K562 (cell line): ENCODE measurements around the gene THADA. TPM values are rescaled to one million over a fixed set of nuclear protein-coding genes. Genes with fewer than 3 reads are reported as not detected.

ENCODE experiments used
- CTBP1 ChIP-seq: fragments of 450-650 bp; IDR thresholded peaks from 2 replicates; pipeline ENCODE4 v1.6.1; 2016; ENCODE audit warnings: borderline replicate concordance
- FUS ChIP-seq: fragments of 200-400 bp; formaldehyde crosslinking; optimal IDR thresholded peaks from 2 replicates; pipeline ENCODE3; 2017; ENCODE audit warnings: low read depth, low read length
- GABPB1 ChIP-seq: sonication (generic); formaldehyde crosslinking; IDR thresholded peaks from 2 replicates; pipeline ENCODE4 v1.8.0; 2022; ENCODE audit warnings: mild to moderate bottlenecking, missing genetic modification reagents
- HEY1 ChIP-seq: fragments of 250-450 bp; sonication (Bioruptor Pico); IDR thresholded peaks from 2 replicates; pipeline ENCODE4 v1.5.0; 2020; ENCODE audit warnings: mild to moderate bottlenecking, moderate library complexity, borderline replicate concordance
- MEF2A ChIP-seq: IDR thresholded peaks from 2 replicates; pipeline ENCODE4 v1.6.1; 2011; ENCODE audit warnings: low read depth, mild to moderate bottlenecking, low read length, moderate library complexity; ENCODE audit not compliant: control insufficient read depth
- NFYB ChIP-seq: IDR thresholded peaks from 2 replicates; pipeline ENCODE4 v1.6.1; 2011; ENCODE audit warnings: mild to moderate bottlenecking, moderate library complexity; ENCODE audit not compliant: insufficient read length; ENCODE audit errors: extremely low read depth
- NR1H2 ChIP-seq: sonication (generic); formaldehyde crosslinking; IDR thresholded peaks from 2 replicates; pipeline ENCODE4 v1.4.0; 2020; ENCODE audit warnings: mild to moderate bottlenecking, missing genetic modification reagents
- POLR2G ChIP-seq: fragments of 200-400 bp; formaldehyde crosslinking; IDR thresholded peaks from 2 replicates; pipeline ENCODE4 v1.6.1; 2017; ENCODE audit warnings: low read depth, mild to moderate bottlenecking, antibody characterized with exemption, low read length, moderate library complexity
- PTRF ChIP-seq: fragments of 450-650 bp; IDR thresholded peaks from 2 replicates; pipeline ENCODE4 v1.6.1; 2016; ENCODE audit warnings: mild to moderate bottlenecking, missing genetic modification characterization, missing compliant biosample characterization
- SMAD2 ChIP-seq: fragments of 150-350 bp; IDR thresholded peaks from 2 replicates; pipeline ENCODE4 v1.6.1; 2014; ENCODE audit warnings: low read depth, mild to moderate bottlenecking, low read length
- THRAP3 ChIP-seq: fragments of 450-650 bp; IDR thresholded peaks from 2 replicates; pipeline ENCODE4 v1.6.1; 2016; ENCODE audit warnings: mild to moderate bottlenecking, inconsistent platforms, borderline replicate concordance
- polyA plus RNA-seq, 8 experiments: library from polyadenylated mRNA; depleted of rRNA in 4 of 8; stranded (reverse) in 5 of 8; unstranded in 3 of 8; fragments of >200 nt; fragmentation: Nextera tagmentation in 2 of 8; fragmentation: Illumina TruSeq in 1 of 8; extraction: Ambion mirVana in 2 of 8; extraction: Trizol in 1 of 8; gene quantifications; 2 replicates each; pipeline versions ENCODE4 v1.2.1 to v1.2.3, GENCODE V29; 2011 to 2014; ENCODE audit warnings: inconsistent platforms in 1 of 8, missing spikeins in 1 of 8
- total RNA-seq, 7 experiments: library from RNA; depleted of rRNA in 6 of 7; stranded (reverse); fragments of >200 nt in 6 of 7; fragmentation: Illumina TruSeq in 2 of 7; extraction: Trizol in 2 of 7; gene quantifications; 2 replicates each; pipeline versions ENCODE4 v1.2.1 to v1.2.3, GENCODE V29; 2011 to 2021; ENCODE audit warnings: low replicate concordance in 1 of 7
- TF ChIP-seq, protein P1 (sequence below): fragments of 450-650 bp; IDR thresholded peaks from 2 replicates; pipeline ENCODE4 v1.6.1; 2016; ENCODE audit warnings: mild to moderate bottlenecking

The THADA gene
- total and polyA plus RNA-seq, 9 of the 15 experiments (the other 6 are each of a cell fraction or from before 2014, with no cell fraction given): 17.8 to 34.7 (median 31.9) TPM

DNA sequence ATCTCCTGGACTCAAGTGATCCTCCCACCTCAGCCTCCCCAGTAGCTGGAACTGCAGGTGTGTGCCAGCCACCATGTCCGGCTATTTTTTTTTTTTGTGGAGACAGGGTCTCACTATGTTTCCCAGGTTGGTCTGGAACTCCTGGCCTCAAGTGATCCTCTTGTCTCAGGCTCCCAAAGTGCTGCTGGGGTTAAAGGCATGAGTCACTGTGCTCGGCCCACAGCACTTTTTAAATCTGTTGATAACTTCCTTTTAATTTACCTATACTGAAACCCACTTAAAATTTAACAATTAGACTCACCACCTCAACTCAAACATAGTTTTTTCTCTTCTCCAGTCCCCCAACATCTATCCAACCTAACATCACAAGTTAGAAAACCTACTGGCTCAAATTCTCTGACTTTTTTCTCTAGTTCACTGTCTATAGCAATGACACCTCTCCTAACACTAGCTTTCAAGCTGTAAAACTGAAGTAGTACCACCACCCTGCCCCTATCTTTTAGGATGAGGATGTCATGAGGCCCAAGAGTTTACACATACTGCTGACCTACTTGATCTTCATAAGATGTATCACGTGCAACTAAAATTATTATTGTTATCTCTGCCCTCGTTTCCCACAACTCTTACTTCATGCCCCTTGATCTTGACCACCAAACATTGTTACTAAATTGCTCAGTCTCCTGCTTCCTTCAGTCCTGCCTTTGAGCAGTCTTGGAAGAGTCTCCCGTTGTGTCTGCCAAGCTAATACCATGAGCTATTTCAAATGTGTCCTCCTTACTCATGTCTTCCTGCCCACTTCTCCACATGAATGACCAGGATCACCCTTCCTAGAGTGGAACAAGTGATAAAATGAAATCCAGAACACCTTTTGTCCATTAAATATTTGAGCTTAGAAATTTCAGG, 227.1 kb downstream of the THADA start (continued):
- TF ChIP-seq NFYB (no peak), THRAP3 (no peak), HEY1 (CRISPR knock-in tag) (no peak), POLR2G (no peak), MEF2A (no peak), FUS (no peak), SMAD2 (no peak), PTRF (tag) (no peak), CTBP1 (no peak), GABPB1 (CRISPR knock-in tag) (no peak), NR1H2 (CRISPR knock-in tag) (no peak)
- TF ChIP-seq, protein P1, sequence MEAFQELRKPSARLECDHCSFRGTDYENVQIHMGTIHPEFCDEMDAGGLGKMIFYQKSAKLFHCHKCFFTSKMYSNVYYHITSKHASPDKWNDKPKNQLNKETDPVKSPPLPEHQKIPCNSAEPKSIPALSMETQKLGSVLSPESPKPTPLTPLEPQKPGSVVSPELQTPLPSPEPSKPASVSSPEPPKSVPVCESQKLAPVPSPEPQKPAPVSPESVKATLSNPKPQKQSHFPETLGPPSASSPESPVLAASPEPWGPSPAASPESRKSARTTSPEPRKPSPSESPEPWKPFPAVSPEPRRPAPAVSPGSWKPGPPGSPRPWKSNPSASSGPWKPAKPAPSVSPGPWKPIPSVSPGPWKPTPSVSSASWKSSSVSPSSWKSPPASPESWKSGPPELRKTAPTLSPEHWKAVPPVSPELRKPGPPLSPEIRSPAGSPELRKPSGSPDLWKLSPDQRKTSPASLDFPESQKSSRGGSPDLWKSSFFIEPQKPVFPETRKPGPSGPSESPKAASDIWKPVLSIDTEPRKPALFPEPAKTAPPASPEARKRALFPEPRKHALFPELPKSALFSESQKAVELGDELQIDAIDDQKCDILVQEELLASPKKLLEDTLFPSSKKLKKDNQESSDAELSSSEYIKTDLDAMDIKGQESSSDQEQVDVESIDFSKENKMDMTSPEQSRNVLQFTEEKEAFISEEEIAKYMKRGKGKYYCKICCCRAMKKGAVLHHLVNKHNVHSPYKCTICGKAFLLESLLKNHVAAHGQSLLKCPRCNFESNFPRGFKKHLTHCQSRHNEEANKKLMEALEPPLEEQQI: no peak
